Iris pigment epithelial cell (primary cell): Measurements from ENCODE around the gene CST5.
"Not testable (repeated sequence)": the region's sequence is repeated elsewhere in the genome, so short reads cannot be mapped to it uniquely, and the experiment has no call there.

ENCODE experiments used
- DNase-seq: peaks from one replicate; pipeline ENCODE4 v3.0.0-alpha.2; 2011; ENCODE audit warnings: low read depth

The CST5 gene

DNA sequence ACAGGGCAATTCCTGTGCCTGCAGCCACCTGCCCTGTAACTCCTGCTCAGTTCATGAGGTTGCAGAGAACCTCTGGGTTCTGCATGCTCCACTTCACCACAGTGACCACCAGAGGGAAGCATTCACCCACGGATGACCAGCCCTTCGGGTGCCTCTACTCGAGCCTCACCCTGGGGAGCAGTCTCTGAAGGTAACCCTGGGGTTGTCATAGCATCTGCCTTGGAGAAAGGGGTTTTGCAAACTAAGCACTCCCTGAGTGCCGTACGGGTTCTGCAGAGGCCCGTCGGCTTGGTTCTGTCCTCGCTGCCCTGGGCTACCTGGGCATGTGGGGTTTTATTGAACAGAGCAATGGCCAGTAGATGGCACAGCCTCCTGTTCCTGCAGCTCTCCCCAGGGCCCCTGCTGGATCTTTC is 10.2 kb upstream of the CST5 start:
- DNase-seq = peak; percentile 39

DNA sequence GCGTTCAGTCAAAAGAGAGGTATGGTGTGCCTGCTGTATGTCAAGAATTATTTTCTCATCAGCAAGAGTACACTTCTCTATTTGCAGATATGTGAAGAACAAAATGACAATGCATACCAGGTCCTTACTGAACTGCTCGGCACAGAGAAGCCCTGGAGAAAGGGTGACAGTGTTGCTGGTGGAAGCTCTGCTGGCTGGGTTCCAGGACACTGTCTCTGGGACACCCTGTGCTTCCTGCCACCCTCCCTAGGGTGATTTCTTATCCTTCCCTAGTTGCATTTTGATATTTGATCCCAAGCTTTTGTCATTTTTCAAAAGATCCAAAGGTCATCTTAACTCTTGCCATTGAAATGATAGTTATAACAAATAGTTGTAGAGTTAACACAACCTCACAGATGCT is 8.3 kb upstream of the CST5 start:
- DNase-seq = no peak

DNA sequence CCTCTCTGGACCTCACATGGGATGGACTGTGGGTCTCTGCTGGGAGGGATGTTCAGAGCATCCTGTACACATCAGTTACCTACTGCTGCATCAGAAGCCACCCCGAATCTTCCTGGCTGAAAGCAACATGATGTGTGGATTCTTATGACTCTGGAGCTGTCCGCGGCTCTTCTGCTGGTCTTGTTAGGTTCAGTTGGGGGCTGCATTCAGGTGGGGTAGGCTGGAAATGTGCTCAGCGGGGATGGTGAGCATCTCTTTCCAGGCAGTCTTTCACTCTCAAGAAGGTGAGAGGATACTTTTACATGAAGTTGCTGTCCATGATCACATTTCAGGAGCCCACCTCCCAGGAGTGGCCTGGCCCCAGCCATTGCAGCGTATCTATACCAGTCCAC is 5.2 kb upstream of the CST5 start:
- no peak for DNase-seq

DNA sequence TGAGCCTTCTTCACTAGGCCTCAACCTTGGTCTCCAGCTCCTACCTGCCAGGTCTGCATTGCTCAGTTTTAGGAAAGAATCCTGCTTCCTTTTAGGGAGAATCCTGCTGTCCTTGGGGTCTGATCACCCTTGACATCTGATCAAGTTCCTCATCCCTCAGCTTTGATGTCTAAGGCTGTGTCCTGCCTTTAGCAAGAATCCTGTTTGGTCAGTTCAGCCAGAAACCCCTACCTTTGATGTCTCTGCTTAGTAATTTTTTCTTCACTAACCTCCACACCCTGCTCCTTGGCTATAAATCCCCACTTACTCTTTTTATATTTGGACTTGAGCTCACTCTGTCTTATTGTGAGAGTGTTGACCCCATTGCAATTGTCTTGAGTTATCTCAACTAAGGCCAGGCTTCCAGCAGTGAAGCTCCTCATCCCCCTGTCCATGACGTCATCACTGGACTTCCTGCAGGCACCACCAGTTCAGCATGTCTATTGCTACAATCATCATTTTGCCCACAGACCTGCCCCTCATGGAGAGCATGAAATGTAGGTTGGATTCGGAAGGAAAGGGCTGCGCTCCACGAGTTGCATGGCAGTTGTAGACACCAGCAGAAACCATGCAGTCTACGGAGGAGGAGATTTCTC is 4.7 kb upstream of the CST5 start:
- no peak for DNase-seq

- no peak for DNase-seq
Measured at GRCh38 chr20:23881371-23881770, 1.8 kb upstream of the CST5 start.

- no peak for DNase-seq
Measured at GRCh38 chr20:23880417-23880816, 869 bp upstream of the CST5 start.

DNA sequence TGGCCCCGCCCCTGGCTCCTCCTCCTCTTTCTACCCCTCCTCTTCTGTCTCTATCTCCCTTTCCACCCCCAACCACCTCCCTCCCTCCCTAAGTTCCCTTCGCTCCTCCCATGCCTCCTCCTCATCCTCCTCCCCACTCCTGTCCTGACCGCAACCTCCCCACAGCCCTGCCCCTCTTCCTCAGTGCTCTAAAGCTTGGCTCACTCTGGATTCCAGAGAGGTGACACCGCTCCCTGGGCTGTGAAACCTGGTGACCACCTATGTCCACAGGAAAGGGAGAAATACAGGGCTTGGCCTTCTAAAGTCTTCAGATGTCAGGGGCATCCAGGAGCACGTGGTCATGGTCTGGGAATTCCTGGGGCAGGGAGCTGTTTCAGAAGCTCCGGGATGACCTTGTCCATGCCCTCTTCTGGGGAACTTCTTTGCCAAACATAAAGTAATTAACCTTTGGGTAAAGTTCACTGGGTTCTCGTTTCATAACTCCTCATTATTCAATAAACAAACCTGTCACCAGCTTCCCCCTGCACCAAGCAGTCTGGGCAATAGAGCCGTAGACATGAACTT is 345 bp upstream of the CST5 start:
- no peak for DNase-seq

- no peak for DNase-seq
Measured at GRCh38 chr20:23878787-23879186, 761 bp downstream of the CST5 start.

DNA sequence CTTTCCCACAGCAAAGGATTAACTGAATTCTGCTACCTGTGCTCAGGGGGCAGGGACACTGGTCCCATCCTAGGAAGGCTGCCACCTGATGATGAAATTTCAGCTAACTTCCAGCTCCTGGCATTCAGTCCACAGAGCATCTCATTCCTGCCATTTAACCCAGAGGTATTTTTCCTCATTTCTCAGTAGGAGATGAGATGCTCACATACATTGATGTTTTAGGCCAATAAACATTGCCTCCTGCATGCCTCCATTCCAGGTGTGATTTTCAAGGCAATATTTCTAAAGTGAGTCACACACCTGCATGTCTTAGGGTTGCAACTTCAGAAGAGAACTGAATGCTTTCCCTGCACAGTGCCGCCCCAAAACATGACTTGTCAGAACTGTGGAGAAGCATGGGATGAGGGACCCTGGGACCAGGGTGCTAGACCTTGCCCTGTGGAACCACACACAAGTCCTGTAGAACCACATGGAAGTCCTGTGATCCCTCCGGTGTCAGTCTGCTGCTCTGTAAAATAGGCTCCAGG is 1.5 kb downstream of the CST5 start:
- not testable (repeated sequence) for DNase-seq

DNA sequence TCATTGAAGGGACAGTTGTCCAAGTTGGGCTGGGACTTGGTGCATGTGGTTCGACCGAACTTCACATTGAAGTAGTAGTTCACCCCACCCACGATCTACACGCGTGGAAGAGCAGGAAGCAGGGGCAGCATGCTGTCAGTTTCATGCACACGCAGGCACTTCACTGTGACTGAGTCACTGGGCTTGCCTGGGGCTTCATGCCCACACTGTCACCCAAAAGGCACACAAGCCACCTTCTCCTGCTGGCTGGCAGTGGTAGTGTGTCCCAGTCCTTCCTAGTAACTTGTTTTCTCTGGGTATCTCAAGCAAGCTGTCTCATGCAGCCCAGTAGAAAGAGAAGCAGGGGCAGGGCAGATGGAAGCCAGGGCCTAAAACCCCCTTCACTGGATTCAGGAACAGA is 2.0 kb downstream of the CST5 start:
- DNase-seq = no peak

- no peak for DNase-seq
Measured at GRCh38 chr20:23875606-23876237, 3.8 kb downstream of the CST5 start.

- DNase-seq = no peak
Measured at GRCh38 chr20:23874747-23875146, 4.8 kb downstream of the CST5 start.

DNA sequence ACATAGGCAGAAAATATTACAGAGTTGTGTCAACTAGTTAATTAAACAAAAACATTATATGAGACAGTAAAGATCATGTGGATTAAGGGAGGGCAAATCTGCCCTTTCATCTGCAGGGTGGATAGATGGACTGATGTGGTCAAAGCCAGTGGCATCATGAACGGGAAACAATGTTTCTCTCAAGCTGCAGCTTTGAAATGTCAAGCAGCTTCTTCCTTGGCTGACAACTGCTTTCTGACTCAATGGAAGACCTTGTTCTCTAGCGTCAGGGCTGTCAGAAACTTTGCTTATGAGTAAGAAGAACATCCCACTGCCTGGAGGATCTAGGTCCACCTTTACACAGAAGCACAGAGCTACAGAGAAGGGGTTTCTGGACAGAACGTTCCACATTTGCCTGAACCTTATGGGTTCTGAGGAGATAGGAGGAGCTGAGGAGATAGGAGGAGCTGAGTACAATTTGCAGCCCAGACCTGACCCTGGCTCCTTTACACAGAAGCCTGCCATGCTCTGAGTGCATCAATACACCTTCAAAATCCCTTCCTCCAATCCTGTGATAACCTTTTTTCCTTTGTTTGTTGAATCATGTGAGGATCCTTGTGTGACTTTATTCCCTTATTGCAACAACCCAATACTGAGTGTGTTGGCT is 6.1 kb downstream of the CST5 start:
- DNase-seq = no peak

- no peak for DNase-seq
Measured at GRCh38 chr20:23872065-23872464, 7.5 kb downstream of the CST5 start.

DNA sequence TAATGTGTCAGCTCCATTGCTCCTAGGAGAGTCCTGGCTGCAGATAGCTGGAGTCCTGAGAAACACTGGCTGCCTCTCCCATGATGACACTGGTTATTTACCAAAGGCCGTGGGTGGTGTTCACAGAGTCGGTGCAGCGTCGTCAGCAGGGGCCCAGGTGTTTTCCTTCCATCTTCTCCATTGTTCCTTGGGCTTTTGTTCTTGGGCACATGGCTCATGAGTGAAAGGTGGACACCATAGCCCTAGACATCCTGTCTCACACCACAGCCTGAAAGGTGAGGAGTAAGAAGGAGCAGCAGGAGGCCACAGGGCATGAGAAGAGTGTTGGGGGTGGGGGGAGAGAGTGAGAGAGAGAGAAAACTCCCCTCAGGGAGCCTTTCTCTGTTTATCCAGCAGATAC is 9.1 kb downstream of the CST5 start:
- no peak for DNase-seq

- DNase-seq = no peak
Measured at GRCh38 chr20:23869520-23869919, 10.0 kb downstream of the CST5 start.

DNA sequence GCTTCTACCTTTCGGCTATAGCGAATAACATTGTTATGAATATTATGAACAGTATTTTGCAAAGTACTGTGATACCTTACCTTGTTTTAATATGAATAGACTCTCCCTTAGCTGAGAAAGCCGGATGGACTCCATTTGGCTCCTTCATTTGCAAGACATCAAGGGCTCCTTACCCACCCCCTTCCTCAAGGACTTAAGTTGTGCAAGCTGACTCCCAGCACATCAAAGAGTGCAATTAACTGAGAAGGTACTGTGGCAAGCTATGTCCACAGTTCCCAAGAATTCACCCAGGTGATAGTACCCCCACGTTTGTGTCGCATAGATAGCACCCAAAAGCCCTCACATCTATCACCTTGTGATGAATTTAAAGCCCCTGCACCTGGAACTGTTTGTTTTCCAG is 11.2 kb downstream of the CST5 start:
- DNase-seq = no peak

- DNase-seq = no peak
Measured at GRCh38 chr20:23867152-23867776, 12.3 kb downstream of the CST5 start.

GRCh38 chr20:23860771-23861170 is 18.8 kb downstream of the CST5 start:
- DNase-seq = not testable (repeated sequence)

- DNase-seq = no peak
Measured at GRCh38 chr20:23857962-23858595, 21.5 kb downstream of the CST5 start.

GRCh38 chr20:23856736-23857135 is 22.8 kb downstream of the CST5 start:
- DNase-seq = no peak

DNA sequence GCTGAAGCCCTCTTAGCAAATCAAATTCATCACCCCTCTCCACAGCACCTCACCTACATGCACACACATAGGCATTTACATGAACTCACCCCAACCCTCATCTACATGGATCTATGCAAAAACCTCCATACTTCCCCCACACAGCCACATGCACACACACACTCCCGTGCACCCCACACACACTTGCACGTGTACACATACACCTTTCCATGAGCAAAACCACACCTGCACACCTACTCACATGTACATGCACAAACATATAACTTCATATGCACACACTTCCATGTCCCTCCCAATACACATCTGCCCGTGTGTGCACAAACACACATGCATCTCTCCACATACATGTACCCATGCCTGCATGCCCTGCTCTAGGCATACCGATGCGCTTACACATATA is 23.3 kb downstream of the CST5 start:
- no peak for DNase-seq
